SK-MEL-5 (cell line): ENCODE measurements around the gene DLEC1. TPM values are rescaled to one million over a fixed set of nuclear protein-coding genes. Genes with fewer than 3 reads are reported as not detected.
"Not testable (repeated sequence)": the region's sequence is repeated elsewhere in the genome, so short reads cannot be mapped to it uniquely, and the experiment has no call there.

Experiments
- DNase-seq: peaks from one replicate; pipeline ENCODE4 v3.0.0-alpha.2; 2016; ENCODE audit warnings: low read depth, low spot score
- in situ Hi-C: cut with HindIII; loops from 2 replicates; pipeline ENCODE4 v1.10.0; 2016; ENCODE audit warnings: low sequenced_read_pairs, high pct_unique_total_duplicates, low pct_unique_long_range_greater_than_20kb
- total RNA-seq: library from RNA; depleted of rRNA; stranded (reverse); fragments of >200 nt; shearing (Covaris generic); gene quantifications from 2 replicates; pipeline ENCODE4 v1.2.3, GENCODE V29; 2014

The DLEC1 gene
- total RNA-seq, 1 experiment from 2014 or later = not detected

- no peak for DNase-seq
- in situ Hi-C loops = no loop called here
Measured at GRCh38 chr3:38148311-38148882, 109.4 kb downstream of the DLEC1 start.

- DNase-seq = no peak
- in situ Hi-C loops = no loop called here
Measured at GRCh38 chr3:38149708-38150107, 110.7 kb downstream of the DLEC1 start.

GRCh38 chr3:38150780-38151528 is 111.9 kb downstream of the DLEC1 start:
- in situ Hi-C loops = no loop called here
- DNase-seq = no peak

- in situ Hi-C loops = no loop called here
- no peak for DNase-seq
Measured at GRCh38 chr3:38151667-38152265, 112.8 kb downstream of the DLEC1 start.

GRCh38 chr3:38152609-38153008 is 113.6 kb downstream of the DLEC1 start:
- in situ Hi-C loops = no loop called here

GRCh38 chr3:38153221-38153620 is 114.2 kb downstream of the DLEC1 start:
- DNase-seq = no peak
- in situ Hi-C loops = no loop called here

More at GRCh38 chr3:38152609-38153008, 113.6 kb downstream of the DLEC1 start:
- no peak for DNase-seq

GRCh38 chr3:38154033-38154494 is 115.1 kb downstream of the DLEC1 start:
- DNase-seq = no peak
- in situ Hi-C loops = no loop called here

GRCh38 chr3:38154625-38155255 is 115.7 kb downstream of the DLEC1 start:
- in situ Hi-C loops = no loop called here
- DNase-seq = no peak

GRCh38 chr3:38155825-38156224 is 116.8 kb downstream of the DLEC1 start:
- in situ Hi-C loops = no loop called here
- DNase-seq = no peak

- in situ Hi-C loops = no loop called here
- DNase-seq = no peak
Measured at GRCh38 chr3:38157117-38157516, 118.1 kb downstream of the DLEC1 start.

- in situ Hi-C loops = no loop called here
- DNase-seq = no peak
Measured at GRCh38 chr3:38157595-38157994, 118.6 kb downstream of the DLEC1 start.

GRCh38 chr3:38158472-38158871 is 119.5 kb downstream of the DLEC1 start:
- in situ Hi-C loops = no loop called here
- no peak for DNase-seq

GRCh38 chr3:38160704-38161103 is 121.7 kb downstream of the DLEC1 start:
- DNase-seq = not testable (repeated sequence)

GRCh38 chr3:38163117-38163840 is 124.3 kb downstream of the DLEC1 start:
- DNase-seq = no peak
- in situ Hi-C loops = no loop called here

More at GRCh38 chr3:38160704-38161103, 121.7 kb downstream of the DLEC1 start:
- in situ Hi-C loops = not testable (repeated sequence)

- DNase-seq = no peak
- in situ Hi-C loops = no loop called here
Measured at GRCh38 chr3:38163841-38164642, 125.0 kb downstream of the DLEC1 start.

GRCh38 chr3:38164643-38164951 is 125.6 kb downstream of the DLEC1 start:
- in situ Hi-C loops = no loop called here
- DNase-seq = no peak
